Measurements from ENCODE around the gene FN1.
"Not testable (repeated sequence)": the region's sequence is repeated elsewhere in the genome, so short reads cannot be mapped to it uniquely, and the experiment has no call there.

GRCh38 chr2:215408441-215408840, 27.4 kb downstream of the FN1 start:
- TF ChIP-seq CTCF, POLR2A (IDR thresholded peaks at IDR 0.05): not testable (repeated sequence)

Measured in body of pancreas (tissue), 4 donors.